GM18907 (cell line): ENCODE data around the gene DENR.
"Not testable (repeated sequence)": the region's sequence is repeated elsewhere in the genome, so short reads cannot be mapped to it uniquely, and the experiment has no call there.

ENCODE experiments used
- ATAC-seq: cut with Tn5 transposase; IDR thresholded peaks from one replicate; pipeline ENCODE4 v1.9.1; 2021; ENCODE audit warnings: mild to moderate bottlenecking, moderate library complexity; ENCODE audit not compliant: unreplicated experiment

DENR gene

GRCh38 chr12:122752464-122753318 is at the start of gene DENR:
Gene DENR (plus strand): TSS chr12:122752824. CDS start chr12:122753702, 878 bp downstream.
- ATAC-seq, result peak; percentile 96

GRCh38 chr12:122702890-122703611 is 49.6 kb upstream of the DENR start, which contains the start of gene HCAR2:
Gene HCAR2 (minus strand): TSS chr12:122703357. CDS start chr12:122703283, 74 bp downstream.
- ATAC-seq, result not testable (repeated sequence)

- ATAC-seq, result not testable (repeated sequence)
Measured at GRCh38 chr12:122703841-122704240, 48.8 kb upstream of the DENR start.

GRCh38 chr12:122709287-122709686 is 43.3 kb upstream of the DENR start:
- ATAC-seq, result not testable (repeated sequence)

- not testable (repeated sequence) for ATAC-seq
Measured at GRCh38 chr12:122710341-122710740, 42.3 kb upstream of the DENR start.

- not testable (repeated sequence) for ATAC-seq
Measured at GRCh38 chr12:122711266-122711665, 41.4 kb upstream of the DENR start.

- ATAC-seq, result not testable (repeated sequence)
Measured at GRCh38 chr12:122713491-122714188, 39.0 kb upstream of the DENR start.

GRCh38 chr12:122715211-122715610 is 37.4 kb upstream of the DENR start:
- ATAC-seq, result not testable (repeated sequence)

GRCh38 chr12:122716658-122717057 is 36.0 kb upstream of the DENR start, which contains the start of gene HCAR3:
Gene HCAR3 (minus strand): TSS chr12:122716811. CDS start chr12:122716737, 74 bp downstream.
- not testable (repeated sequence) for ATAC-seq

- ATAC-seq, result no peak
Measured at GRCh38 chr12:122721057-122721545, 31.5 kb upstream of the DENR start.

GRCh38 chr12:122722387-122722786 is 30.2 kb upstream of the DENR start:
- ATAC-seq, result no peak

GRCh38 chr12:122724641-122725243 is 27.9 kb upstream of the DENR start:
- peak; percentile 58 for ATAC-seq

GRCh38 chr12:122725452-122726079 is 27.1 kb upstream of the DENR start:
- ATAC-seq, result no peak

GRCh38 chr12:122726080-122726558 is 26.5 kb upstream of the DENR start:
- ATAC-seq, result no peak

- ATAC-seq, result no peak
Measured at GRCh38 chr12:122729583-122730214, 22.9 kb upstream of the DENR start.

- ATAC-seq, result no peak
Measured at GRCh38 chr12:122730215-122731014, 22.2 kb upstream of the DENR start, which contains the start of gene HCAR1. Gene HCAR1 (minus strand): TSS chr12:122730844. CDS start chr12:122730339, 505 bp downstream.

- no peak for ATAC-seq
Measured at GRCh38 chr12:122732170-122732569, 20.5 kb upstream of the DENR start.

- ATAC-seq, result no peak
Measured at GRCh38 chr12:122732611-122733010, 20.0 kb upstream of the DENR start.
